ENCODE measurements around the gene TCF12. TPM values are rescaled to one million over a fixed set of nuclear protein-coding genes. Genes with fewer than 3 reads are reported as not detected.

TCF12 gene
- total RNA-seq, 4 donors from 2014 or later, result 93.9 to 165 (median 111) TPM

GRCh38 chr15:57217778-57218598 is 299.5 kb downstream of the TCF12 start:
- no peak for TF ChIP-seq CTCF (IDR thresholded peaks at IDR 0.05)
- DNase-seq (ENCODE audit: low spot score), result no peak
- ATAC-seq (ENCODE audit: low FRiP score), result no peak

- ATAC-seq (ENCODE audit: low FRiP score) (no peak), DNase-seq (ENCODE audit: low spot score) (no peak)
- TF ChIP-seq CTCF (IDR thresholded peaks at IDR 0.05), result no peak
Observed at GRCh38 chr15:57218826-57219576, 300.6 kb downstream of the TCF12 start.

- no peak for DNase-seq (ENCODE audit: low spot score)
- no peak for ATAC-seq (ENCODE audit: low FRiP score)
- no peak for TF ChIP-seq CTCF (IDR thresholded peaks at IDR 0.05)
Observed at GRCh38 chr15:57220205-57220604, 301.8 kb downstream of the TCF12 start.

- no peak for ATAC-seq (ENCODE audit: low FRiP score)
- no peak for TF ChIP-seq CTCF (IDR thresholded peaks at IDR 0.05)
- DNase-seq (ENCODE audit: low spot score), result no peak
Observed at GRCh38 chr15:57221134-57221533, 302.7 kb downstream of the TCF12 start.

- TF ChIP-seq CTCF (IDR thresholded peaks at IDR 0.05), result no peak
- DNase-seq (ENCODE audit: low spot score) (no peak), ATAC-seq (ENCODE audit: low FRiP score) (no peak)
Observed at GRCh38 chr15:57223345-57223744, 304.9 kb downstream of the TCF12 start.

GRCh38 chr15:57223887-57224286 is 305.4 kb downstream of the TCF12 start:
- DNase-seq (ENCODE audit: low spot score), result no peak
- ATAC-seq (ENCODE audit: low FRiP score), result no peak
- no peak for TF ChIP-seq CTCF (IDR thresholded peaks at IDR 0.05)
